Stimulated activated CD4-positive, alpha-beta T cell treated with anti-CD3 and anti-CD28 coated beads, Interleukin-1b, Interleukin-23, amount 100 ng/mL, for 48 hours (primary cell): ENCODE results near the gene GBX2.

Experiments
- DNase-seq: peaks from one replicate; pipeline ENCODE4 v3.0.0-alpha.2; 2020

Gene GBX2

GRCh38 chr2:236180831-236181453, 12.8 kb upstream of the GBX2 start:
- peak; percentile 21 for DNase-seq

GRCh38 chr2:236180076-236180816, 12.1 kb upstream of the GBX2 start:
- DNase-seq: no peak

GRCh38 chr2:236179236-236180075, 11.3 kb upstream of the GBX2 start:
- no peak for DNase-seq

- no peak for DNase-seq
Observed at GRCh38 chr2:236178890-236179235, 10.7 kb upstream of the GBX2 start.

GRCh38 chr2:236177967-236178889, 10.0 kb upstream of the GBX2 start:
- peak; percentile 44 for DNase-seq

- DNase-seq: peak; percentile 58
Observed at GRCh38 chr2:236177604-236177966, 9.4 kb upstream of the GBX2 start.

- DNase-seq: no peak
Observed at GRCh38 chr2:236176951-236177350, 8.8 kb upstream of the GBX2 start.

GRCh38 chr2:236176417-236176816, 8.2 kb upstream of the GBX2 start:
- DNase-seq: no peak

- DNase-seq: no peak
Observed at GRCh38 chr2:236175548-236176150, 7.5 kb upstream of the GBX2 start.

- no peak for DNase-seq
Observed at GRCh38 chr2:236173729-236174607, 5.8 kb upstream of the GBX2 start.

GRCh38 chr2:236173036-236173728, 5.0 kb upstream of the GBX2 start:
- DNase-seq: no peak

GRCh38 chr2:236172255-236173035, 4.3 kb upstream of the GBX2 start:
- no peak for DNase-seq

GRCh38 chr2:236171680-236172254, 3.6 kb upstream of the GBX2 start:
- DNase-seq: no peak

GRCh38 chr2:236171181-236171679, 3.0 kb upstream of the GBX2 start:
- no peak for DNase-seq

- no peak for DNase-seq
Observed at GRCh38 chr2:236170590-236171165, 2.5 kb upstream of the GBX2 start.

GRCh38 chr2:236169741-236170589, 1.8 kb upstream of the GBX2 start:
- no peak for DNase-seq

- DNase-seq: no peak
Observed at GRCh38 chr2:236169151-236169721, 1.1 kb upstream of the GBX2 start.
